Neuron (in vitro differentiated cells): Measurements from ENCODE around the gene TDO2.
"Not testable (repeated sequence)": the region's sequence is repeated elsewhere in the genome, so short reads cannot be mapped to it uniquely, and the experiment has no call there.

Experiments
- H2AFZ ChIP-seq: one replicate; pipeline ENCODE4 v1.6.1; 2013; ENCODE audit warnings: low read depth, mild to moderate bottlenecking, inconsistent platforms, low read length, moderate library complexity
- H3K27me3 ChIP-seq: one replicate; pipeline ENCODE4 v1.6.1; 2013; ENCODE audit warnings: low read length; ENCODE audit not compliant: insufficient read depth
- H3K36me3 ChIP-seq: one replicate; pipeline ENCODE4 v1.6.1; 2013; ENCODE audit warnings: low read length; ENCODE audit not compliant: insufficient read depth
- H3K4me1 ChIP-seq: one replicate; pipeline ENCODE4 v1.6.1; 2013; ENCODE audit warnings: low read length; ENCODE audit not compliant: insufficient read depth
- H3K4me3 ChIP-seq: 2 replicates; pipeline ENCODE4 v1.5.1; 2013; ENCODE audit warnings: mild to moderate bottlenecking, low read length, moderate library complexity
- H3K9me3 ChIP-seq: one replicate; pipeline ENCODE4 v1.6.1; 2013; ENCODE audit warnings: low read length

Gene TDO2

DNA sequence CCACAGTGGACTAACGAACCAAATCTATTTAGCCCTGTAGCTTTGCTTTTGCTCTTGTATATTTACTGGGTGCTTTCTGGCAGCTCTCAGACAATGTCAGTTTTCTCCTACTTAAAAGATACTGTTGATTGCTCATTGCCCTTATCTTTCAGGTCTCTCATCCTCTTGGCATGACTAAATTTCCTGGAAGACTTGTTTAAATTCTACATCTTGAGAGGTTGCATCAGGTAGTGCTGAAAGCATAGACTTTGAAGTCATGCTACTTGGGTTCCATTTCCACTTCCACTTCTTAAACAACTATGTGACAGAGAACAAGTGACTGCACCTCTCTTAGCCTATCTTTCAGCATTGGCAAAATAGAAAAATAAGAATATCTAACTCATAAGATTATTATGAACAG lies 8.4 kb downstream of the TDO2 start:
- no peak overlapping the region for H2AFZ ChIP-seq
- H3K9me3 ChIP-seq, result no peaks in the 10 kb centered on the region
- no peaks in the 10 kb centered on the region for H3K36me3 ChIP-seq
- H3K4me1 ChIP-seq, result peaks cover 2% of the 10 kb centered on the region
- no peak overlapping the region for H3K4me3 ChIP-seq
- no peaks in the 10 kb centered on the region for H3K27me3 ChIP-seq

DNA sequence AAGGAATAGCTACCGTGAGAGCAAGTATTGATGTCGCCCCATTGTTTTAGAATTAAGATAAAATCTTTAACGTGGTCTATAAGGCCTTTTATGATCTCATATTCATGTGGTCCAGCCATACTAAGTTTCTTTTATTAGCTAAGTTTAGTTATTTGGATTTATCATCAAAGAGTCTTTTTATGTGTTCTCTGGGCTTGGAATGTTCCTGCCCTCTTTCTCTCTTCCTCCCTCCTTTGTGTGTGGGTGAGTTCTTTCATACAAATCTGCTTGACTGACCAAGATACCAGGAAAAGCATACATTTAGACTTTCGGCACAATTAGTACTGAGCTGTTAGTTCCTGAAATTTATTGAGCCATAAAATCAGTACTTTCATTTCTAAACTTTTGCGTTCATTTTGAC lies 11.3 kb downstream of the TDO2 start:
- Histone ChIP-seq H2AFZ (no peak overlapping the region), H3K4me1 (no peaks in the 10 kb centered on the region), H3K9me3 (no peaks in the 10 kb centered on the region), H3K4me3 (no peak overlapping the region), H3K27me3 (no peaks in the 10 kb centered on the region), H3K36me3 (no peaks in the 10 kb centered on the region)

DNA sequence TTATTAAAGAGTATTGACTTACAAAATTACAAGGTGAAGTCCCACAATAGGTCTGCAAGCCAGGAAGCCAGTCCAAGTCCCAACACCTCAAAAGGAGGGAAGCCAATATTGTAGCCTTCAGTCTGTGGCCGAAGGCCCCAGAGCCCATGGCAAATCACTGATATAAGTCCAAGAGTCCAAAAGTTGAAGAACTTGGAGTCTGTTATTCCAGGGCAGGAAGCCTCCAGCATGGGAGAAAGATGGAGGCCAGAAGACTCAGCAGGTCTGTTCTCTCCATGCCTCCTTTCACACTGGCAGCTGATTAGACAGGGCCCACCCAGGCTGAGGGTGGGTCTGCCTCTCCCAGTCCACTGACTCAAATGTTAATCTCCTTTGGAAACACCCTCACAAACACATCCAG lies 18.1 kb downstream of the TDO2 start:
- Histone ChIP-seq H2AFZ (no peak overlapping the region), H3K4me3 (no peak overlapping the region)

DNA sequence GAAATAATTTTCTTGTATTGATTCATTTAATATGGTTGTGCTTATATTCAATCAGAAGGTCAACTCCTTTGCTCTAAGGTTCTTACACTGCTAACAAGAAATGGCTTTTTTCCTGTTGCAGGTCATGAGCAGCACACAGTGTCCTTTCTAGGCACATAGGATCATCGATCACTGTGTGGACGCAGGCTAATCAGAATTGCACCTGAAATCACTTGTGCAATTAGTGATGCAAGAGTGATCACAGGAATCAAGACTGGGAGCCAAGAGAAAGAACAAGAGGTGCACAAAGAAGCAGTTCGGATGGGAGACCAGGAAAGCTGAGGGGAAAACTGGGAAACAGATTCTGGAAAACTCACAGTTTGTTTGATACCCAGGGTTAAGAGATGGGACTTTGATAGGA lies 21.1 kb downstream of the TDO2 start:
- Histone ChIP-seq H3K4me3 (no peak overlapping the region), H3K9me3 (no peaks in the 10 kb centered on the region), H3K27me3 (no peaks in the 10 kb centered on the region), H3K36me3 (no peaks in the 10 kb centered on the region), H3K4me1 (no peaks in the 10 kb centered on the region), H2AFZ (no peak overlapping the region)

More for the DNA sequence above, 18.1 kb downstream of the TDO2 start:
- H3K27me3 ChIP-seq, result no peaks in the 10 kb centered on the region
- no peaks in the 10 kb centered on the region for H3K36me3 ChIP-seq
- no peaks in the 10 kb centered on the region for H3K9me3 ChIP-seq
- H3K4me1 ChIP-seq, result no peaks in the 10 kb centered on the region

DNA sequence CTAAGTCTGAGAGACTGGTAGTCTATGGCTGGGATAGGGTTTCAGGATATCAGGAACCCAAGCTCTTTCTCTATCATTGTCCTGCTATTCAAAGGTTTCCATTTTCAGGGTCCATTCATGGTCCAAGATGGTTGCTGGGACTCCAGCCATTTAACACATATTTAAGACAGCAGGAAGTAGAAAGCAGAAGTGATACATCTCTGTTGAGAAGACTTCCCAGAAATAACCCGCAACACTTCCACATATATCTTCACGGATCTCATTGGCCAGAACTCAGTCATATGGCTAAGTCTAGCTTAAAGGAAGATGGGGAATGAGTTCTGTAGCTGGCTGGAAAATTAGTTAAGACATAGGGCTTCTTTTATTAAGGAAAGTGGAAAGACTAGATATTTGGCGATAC lies 26.3 kb downstream of the TDO2 start:
- Histone ChIP-seq H2AFZ (no peak overlapping the region), H3K4me3 (no peak overlapping the region), H3K27me3 (no peaks in the 10 kb centered on the region), H3K36me3 (no peaks in the 10 kb centered on the region), H3K4me1 (no peaks in the 10 kb centered on the region), H3K9me3 (peaks cover 2% of the 10 kb centered on the region)

DNA sequence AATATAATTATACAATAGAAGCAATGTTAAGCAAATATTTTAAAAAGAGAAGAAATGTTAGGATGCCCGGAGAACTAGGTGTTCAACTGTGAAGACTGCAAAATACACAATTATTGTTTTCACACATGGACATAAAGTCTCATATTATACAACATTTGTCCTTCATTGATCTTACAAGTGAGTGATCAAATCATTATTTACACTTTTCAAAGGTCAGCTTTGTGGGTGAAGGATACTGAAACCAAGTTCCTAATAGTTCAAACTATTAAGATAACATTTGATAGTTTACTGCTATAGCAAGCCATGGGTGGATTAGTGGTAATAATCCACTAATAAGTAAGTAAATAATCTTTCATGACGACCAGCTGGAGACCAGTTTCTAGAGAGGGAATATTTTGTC lies 26.8 kb downstream of the TDO2 start:
- H3K27me3 ChIP-seq, result no peaks in the 10 kb centered on the region
- H3K4me3 ChIP-seq, result no peak overlapping the region
- H3K4me1 ChIP-seq, result peaks cover 3% of the 10 kb centered on the region
- H3K36me3 ChIP-seq, result no peaks in the 10 kb centered on the region
- H2AFZ ChIP-seq, result no peak overlapping the region
- H3K9me3 ChIP-seq, result peaks cover 2% of the 10 kb centered on the region

DNA sequence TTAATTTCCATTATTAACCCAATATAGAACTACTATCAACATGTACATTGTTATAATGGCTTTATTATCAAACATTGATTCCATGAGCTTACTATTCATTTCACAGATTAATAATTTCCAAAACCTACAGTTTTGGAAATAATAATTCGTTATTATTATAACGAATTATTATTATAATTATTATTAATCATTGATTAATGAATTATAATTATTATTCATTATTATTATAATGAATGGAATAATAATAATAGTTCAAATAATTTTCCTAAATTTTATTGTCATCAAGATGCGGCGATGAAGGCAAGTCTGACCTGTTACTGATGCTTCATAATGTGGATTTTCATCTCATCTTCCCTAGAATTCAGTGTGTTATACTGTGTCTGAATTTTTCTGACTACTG lies 28.1 kb downstream of the TDO2 start:
- no peak overlapping the region for H3K4me3 ChIP-seq
- peaks cover 4% of the 10 kb centered on the region for H3K4me1 ChIP-seq
- no peak overlapping the region for H2AFZ ChIP-seq
- H3K27me3 ChIP-seq, result no peaks in the 10 kb centered on the region
- H3K9me3 ChIP-seq, result peaks cover 2% of the 10 kb centered on the region
- no peaks in the 10 kb centered on the region for H3K36me3 ChIP-seq

DNA sequence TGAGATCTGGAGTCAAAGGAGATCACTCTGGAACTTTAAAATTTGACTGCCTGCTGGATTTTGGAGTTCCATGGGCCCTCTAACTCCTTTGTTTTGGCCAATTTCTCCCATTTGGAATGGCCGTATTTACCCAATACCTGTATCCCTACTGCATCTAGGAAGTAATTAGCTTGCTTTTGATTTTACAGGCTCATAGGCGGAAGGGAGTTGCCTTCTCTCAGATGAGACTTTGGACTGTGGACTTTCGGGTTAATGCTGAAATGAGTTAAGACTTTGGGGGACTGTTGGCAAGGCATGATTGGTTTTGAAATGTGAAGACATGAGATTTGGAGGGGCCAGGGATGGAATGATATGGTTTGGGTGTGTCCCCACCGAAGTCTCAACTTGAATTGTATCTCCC lies 31.1 kb downstream of the TDO2 start:
- H3K27me3 ChIP-seq, H3K4me1 ChIP-seq, H3K36me3 ChIP-seq, H3K4me3 ChIP-seq, H3K9me3 ChIP-seq, H2AFZ ChIP-seq: not testable (repeated sequence)

DNA sequence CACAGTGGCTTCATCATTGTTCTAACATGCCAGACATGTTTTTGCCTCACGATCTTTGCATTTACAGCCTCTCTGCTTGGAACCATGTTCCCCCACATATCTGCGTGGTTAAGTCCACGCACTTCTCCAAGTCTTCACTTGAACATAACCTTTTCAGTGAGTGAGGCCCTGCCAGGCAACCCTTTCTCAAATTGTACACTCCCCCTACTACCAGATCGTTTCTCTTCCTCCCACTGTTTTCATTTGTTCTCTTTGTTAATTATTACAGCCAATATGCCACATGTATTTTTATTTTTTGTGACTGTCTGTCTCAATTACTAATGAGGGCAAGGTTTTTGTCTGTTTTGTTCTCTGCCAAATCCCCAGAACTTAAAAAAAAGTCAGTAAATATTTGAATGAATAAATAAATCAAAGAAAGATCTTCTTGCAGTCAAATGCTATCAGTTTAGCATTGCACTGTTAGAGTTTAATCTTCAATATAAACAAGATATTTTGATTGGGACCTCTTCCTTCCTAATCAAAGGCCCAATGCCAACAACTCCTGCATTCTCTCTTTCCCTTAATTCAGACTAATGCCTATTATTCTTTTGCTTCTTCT lies 32.0 kb downstream of the TDO2 start:
- H3K4me1 ChIP-seq, result peaks cover 4% of the 10 kb centered on the region
- no peak overlapping the region for H3K4me3 ChIP-seq
- no peaks in the 10 kb centered on the region for H3K27me3 ChIP-seq
- H3K36me3 ChIP-seq, result no peaks in the 10 kb centered on the region
- no peak overlapping the region for H2AFZ ChIP-seq
- H3K9me3 ChIP-seq, result peaks cover 2% of the 10 kb centered on the region

DNA sequence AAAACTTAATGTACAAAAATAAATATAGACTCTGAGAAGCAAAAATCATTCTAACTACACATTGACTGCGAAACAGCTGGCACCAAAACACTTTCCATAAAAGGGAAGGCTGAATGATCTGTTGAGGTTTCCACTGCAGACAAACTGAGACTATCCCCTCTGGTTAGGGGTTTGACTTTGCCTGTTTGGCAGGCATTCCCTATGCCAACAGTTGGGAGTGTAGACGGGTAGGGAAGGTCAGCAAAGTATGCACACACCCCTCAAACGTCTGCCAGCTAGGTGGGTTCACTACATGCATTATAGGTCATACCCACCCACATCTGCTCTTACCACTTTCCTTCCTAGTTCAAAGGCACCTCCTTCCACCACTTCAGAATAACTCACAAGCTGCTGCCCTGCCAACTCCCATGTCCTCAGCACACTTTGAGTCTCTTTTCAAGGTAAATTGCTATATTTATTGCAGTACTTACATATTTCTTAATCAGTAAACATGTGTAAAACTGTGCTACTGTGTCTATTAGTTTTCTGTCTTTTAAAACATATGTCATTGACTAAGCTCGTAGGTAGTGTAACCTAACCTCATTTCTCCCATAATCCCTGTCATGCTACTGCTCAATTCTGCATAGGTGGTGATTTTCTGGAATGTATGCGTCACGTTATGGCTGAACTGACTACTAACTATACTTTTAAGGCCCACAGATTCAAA lies 37.7 kb downstream of the TDO2 start:
- no peaks in the 10 kb centered on the region for H3K9me3 ChIP-seq
- no peaks in the 10 kb centered on the region for H3K27me3 ChIP-seq
- H3K4me3 ChIP-seq, result no peak overlapping the region
- H3K36me3 ChIP-seq, result no peaks in the 10 kb centered on the region
- no peak overlapping the region for H2AFZ ChIP-seq
- no peaks in the 10 kb centered on the region for H3K4me1 ChIP-seq

DNA sequence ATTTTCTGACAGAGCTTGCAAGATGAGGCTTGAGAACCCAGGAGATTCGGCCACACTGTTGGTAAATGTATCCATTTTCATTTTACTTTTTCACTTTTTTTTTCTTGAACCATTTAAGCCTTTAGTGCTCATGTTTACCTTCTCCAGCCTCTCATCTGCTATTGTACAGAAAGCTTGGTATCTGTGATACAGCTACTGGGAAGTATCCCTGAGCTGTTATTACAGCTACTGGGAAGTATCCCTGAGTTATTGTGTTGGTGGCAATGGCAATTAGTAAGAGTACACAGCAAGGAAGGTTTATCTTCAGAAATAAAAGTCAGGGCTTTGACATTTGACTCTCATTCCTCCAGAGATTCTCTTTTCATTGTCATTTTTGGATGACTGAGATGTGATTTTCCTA lies 38.3 kb downstream of the TDO2 start:
- no peaks in the 10 kb centered on the region for H3K27me3 ChIP-seq
- no peak overlapping the region for H3K4me3 ChIP-seq

DNA sequence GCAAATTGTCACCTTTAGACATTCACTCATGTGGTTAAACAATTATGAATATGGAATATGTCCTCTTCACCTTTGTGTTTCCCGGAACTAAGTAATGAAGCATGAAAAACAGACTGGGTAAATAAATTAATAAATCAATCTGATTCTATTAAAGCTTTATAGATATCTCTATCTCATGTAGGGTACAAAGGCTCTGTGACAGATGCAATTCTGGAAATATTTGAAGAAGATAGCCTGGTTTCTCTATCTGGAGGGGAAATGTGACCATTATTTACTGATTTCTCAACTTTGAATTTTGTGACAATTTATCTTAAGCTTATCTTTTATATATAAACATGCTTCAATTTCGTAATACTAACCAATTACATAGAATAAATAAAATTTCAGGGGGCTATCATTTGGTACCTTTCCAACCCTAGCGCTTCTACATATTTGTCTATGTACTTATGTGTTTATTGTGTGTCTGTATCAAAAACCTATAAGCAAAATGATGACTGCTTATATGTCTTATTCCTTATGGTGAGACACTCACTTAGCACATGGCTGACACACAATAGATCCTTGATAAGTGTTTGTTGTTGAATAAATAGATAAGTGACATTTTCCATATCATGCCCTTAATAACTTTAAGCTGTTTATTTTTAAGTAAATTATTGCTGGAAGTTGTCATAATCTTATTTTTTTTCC lies 40.3 kb downstream of the TDO2 start:
- no peak overlapping the region for H2AFZ ChIP-seq
- H3K36me3 ChIP-seq, result no peaks in the 10 kb centered on the region
- H3K27me3 ChIP-seq, result no peaks in the 10 kb centered on the region
- H3K9me3 ChIP-seq, result no peaks in the 10 kb centered on the region
- no peak overlapping the region for H3K4me3 ChIP-seq
- no peaks in the 10 kb centered on the region for H3K4me1 ChIP-seq

More for the DNA sequence above, 38.3 kb downstream of the TDO2 start:
- Histone ChIP-seq H2AFZ (no peak overlapping the region), H3K9me3 (no peaks in the 10 kb centered on the region), H3K4me1 (no peaks in the 10 kb centered on the region), H3K36me3 (no peaks in the 10 kb centered on the region)

DNA sequence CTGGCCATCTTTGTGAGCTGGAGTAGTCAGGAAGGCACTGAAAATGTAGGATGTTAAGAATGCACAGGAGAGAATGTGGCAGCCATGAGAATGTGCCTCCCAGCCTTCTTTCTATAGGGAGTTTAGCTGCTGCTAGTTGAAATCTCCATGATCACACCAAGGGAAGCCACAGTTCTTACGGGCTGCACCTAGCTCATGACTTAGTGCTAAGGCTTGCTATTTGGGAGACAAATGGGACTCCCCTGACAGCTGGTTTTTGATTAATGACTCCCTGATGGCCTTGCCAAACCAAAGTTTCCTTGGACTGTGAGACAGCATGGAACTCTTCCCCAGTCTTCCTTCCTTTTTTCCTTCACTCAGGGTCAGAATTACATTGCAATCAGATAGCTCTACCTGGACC lies 41.0 kb downstream of the TDO2 start:
- H3K4me1 ChIP-seq, result no peaks in the 10 kb centered on the region
- no peaks in the 10 kb centered on the region for H3K36me3 ChIP-seq
- no peak overlapping the region for H3K4me3 ChIP-seq
- no peaks in the 10 kb centered on the region for H3K27me3 ChIP-seq
- H3K9me3 ChIP-seq, result no peaks in the 10 kb centered on the region
- no peak overlapping the region for H2AFZ ChIP-seq
